NCI-H82 treated with DMSO at 0.1 percent for 48 hours (cell line): Measurements from ENCODE around the gene EMP2.

Experiments
- DNase-seq: peaks from one replicate; lab custom pipeline; 2025; ENCODE audit not compliant: unreplicated experiment; lab: John Stamatoyannopoulos, UW

Gene EMP2

DNA sequence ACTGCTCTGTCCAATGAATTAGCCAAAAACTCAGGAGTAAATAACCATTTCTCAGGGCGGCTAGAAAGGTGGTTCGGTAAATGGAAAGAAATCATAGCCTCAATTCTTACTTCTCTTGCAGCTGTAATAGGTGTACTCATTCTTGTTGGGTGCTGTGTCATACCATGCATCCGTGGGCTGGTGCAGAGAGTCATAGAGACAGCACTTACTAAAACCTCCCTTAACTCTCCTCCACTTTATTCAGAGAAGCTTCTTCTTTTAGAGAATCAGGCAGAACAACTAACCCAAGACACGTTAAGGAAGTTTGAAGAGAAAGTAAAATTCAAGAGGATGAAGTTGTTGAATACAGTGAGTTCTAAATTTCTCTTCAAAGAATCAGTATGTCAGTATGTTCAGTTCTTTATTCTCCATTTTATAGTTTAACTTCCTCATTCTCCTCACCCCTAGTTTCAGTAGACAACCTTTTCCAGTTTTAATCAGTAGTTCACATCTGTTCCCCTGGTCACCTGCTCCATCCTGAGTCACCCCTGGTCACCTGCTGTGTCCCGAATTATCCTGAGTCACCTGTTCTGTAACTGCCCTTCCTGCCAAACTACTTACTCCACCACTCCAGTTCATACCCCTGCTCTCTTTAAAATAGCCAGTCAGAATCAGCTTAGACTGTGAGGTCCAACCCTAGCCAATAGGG, 85.9 kb downstream of the EMP2 start:
- DNase-seq: no peak

DNA sequence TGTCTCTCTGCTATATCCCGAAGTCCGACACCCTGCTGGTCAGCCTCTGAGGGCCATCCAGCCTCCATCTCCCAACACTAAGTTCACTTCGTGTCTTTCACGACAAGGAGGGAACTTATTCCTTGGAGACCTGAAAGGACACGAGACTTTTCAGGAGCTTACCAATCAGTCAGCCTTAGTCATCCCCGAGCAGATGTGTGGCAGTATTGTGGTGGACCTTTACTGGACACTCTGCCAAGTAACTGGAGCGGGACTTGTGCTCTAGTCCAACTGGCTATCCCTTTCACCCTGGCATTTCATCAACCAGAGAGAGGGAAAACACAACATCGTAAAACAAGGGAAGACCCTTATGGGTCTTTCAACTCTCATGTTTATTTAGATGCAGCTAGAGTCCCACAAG, 87.1 kb downstream of the EMP2 start:
- no peak for DNase-seq

DNA sequence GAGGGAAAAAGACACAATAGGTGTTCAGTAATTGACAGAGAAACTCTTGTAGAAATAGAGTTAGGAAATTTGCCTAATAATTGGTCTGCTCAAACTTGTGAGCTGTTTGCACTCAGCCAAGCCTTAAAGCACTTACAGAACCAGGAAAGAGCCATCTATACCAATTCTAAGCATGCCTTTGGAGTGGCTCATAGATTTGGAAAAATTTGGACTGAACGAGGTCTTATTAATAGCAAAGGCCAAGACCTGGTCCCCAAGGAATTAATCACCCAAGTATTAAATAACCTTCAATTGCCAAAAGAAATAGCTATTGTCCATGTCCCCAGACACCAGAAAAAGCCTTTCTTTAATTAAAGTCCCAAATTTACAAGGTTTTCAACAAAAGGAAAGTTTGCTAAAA, 90.3 kb downstream of the EMP2 start:
- DNase-seq: no peak

DNA sequence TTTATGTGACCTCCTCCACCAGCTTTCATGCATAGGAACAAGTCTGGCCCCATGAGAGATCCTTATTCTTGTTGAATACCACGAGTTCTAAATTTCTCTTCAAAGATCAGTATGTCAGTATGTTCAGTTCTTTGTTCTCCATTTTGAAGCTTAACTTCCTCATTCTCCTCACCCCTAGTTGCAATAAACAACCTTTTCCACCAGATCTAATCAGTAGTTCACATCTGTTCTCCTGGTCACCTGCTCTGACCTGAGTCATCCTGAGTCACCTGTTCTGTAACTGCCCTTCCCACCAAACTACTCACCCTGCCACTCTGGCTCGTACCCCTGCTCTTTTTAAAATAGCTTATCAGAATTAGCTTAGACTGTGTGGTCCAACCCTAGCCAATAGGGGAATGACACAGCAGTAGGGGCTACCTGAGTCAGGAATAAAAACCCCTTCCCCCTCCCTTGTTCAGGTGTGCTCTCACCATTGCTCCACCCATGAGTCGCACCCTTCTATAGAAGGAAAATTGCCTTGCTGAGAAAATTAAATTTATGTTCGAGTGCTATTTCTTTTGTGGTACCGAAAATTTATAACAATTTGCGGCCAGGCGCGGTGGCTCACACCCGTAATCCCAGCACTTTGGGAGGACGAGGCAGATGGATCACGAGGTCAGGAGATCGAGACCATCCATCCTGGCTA, 94.6 kb downstream of the EMP2 start:
- DNase-seq: no peak

DNA sequence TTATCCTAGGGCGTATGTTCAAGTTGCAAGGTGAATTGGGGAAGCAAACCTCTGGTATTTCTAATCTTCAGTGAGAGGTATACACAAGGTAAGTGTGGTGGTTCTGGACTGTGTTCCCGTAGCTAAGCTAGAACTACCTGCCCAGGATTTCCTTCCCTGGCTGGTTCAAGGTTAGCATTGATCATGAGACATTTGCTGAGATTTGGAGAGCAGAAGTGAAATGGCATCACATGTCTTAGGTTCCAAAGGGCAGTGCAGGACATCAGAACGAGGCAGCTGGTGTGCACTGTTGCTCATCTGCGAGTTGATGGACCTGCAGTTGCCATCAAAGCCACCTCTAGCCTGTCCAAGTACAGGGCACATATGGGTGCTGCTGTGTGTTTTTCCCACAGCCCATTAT, 95.2 kb downstream of the EMP2 start:
- DNase-seq: no peak

DNA sequence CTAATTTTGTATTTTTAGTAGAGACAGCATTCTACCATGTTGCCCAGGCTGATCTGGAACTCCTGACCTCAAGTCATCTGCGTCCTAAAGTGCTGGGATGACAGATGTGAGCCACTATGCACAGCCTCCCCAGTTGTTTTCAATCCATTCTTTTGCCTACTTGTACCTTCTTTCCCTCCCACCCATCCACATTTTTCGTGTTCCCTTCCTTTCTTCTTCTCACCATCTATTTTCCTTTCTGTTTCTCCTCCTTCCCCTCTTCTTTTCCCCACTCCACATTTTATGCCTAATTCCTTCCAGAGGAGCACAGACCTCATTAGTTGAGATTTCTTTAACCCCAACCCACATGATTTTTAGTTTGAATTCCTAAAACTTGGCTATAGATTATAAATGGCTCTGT, 100.2 kb downstream of the EMP2 start:
- no peak for DNase-seq
